Adipocyte (in vitro differentiated cells): Measurements from ENCODE around the gene ARHGDIB.

ENCODE experiments used
- DNase-seq: peaks from one replicate; pipeline ENCODE4 v3.0.0-alpha.2; 2015; ENCODE audit warnings: low read depth
- H3K27me3 ChIP-seq: replicated peaks from 2 replicates; pipeline ENCODE4 v1.7.0; 2013; ENCODE audit warnings: mild to moderate bottlenecking, low read length, moderate library complexity; ENCODE audit not compliant: control insufficient read depth, insufficient read depth
- H3K36me3 ChIP-seq: 2 replicates; pipeline ENCODE4 v1.7.0; 2013; ENCODE audit warnings: low read length, mild to moderate bottlenecking, moderate library complexity; ENCODE audit not compliant: control insufficient read depth, insufficient read depth, severe bottlenecking
- H3K4me1 ChIP-seq: 2 replicates; pipeline ENCODE4 v1.7.0; 2013; ENCODE audit warnings: mild to moderate bottlenecking, low read length, moderate library complexity; ENCODE audit not compliant: control insufficient read depth, insufficient read depth
- H3K4me3 ChIP-seq: 2 replicates; pipeline ENCODE4 v1.7.0; 2013; ENCODE audit warnings: mild to moderate bottlenecking, low read length, moderate library complexity
- H3K9ac ChIP-seq: 2 replicates; pipeline ENCODE4 v1.7.0; 2013; ENCODE audit warnings: mild to moderate bottlenecking, low read length, moderate library complexity
- H3K9me3 ChIP-seq: 2 replicates; pipeline ENCODE4 v1.7.0; 2013; ENCODE audit warnings: mild to moderate bottlenecking, low read length, moderate library complexity; ENCODE audit not compliant: control insufficient read depth

The ARHGDIB gene

DNA sequence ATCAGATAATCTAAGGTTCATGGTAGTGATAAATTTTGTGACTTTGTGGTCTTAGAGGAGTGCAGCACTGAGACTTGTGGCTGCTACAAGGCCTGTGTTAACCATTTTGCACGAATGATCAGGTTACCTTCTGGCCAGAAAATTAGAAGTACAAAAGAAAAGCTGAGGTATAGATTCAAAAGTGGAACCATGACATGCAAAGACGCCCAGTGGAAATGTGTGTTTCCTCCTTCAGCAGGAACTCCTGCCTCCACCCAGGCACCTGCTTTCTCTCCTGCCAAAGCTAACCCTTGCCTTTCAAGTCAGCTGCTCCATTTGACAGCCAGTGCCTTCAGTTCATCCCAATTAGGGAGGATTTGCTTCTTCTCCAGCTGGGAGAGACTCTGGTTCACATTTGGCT lies 21.6 kb upstream of the ARHGDIB start:
- H3K27me3 ChIP-seq, result no peaks in the 10 kb centered on the region
- peak overlapping the region; percentile 43 for H3K9ac ChIP-seq
- peaks cover 35% of the 10 kb centered on the region for H3K4me1 ChIP-seq
- peak overlapping the region; percentile 42 for H3K4me3 ChIP-seq
- DNase-seq, result no peak
- H3K9me3 ChIP-seq, result no peaks in the 10 kb centered on the region
- H3K36me3 ChIP-seq, result no peaks in the 10 kb centered on the region

GRCh38 chr12:14982562-14982961 lies 21.2 kb upstream of the ARHGDIB start:
- Histone ChIP-seq H3K4me1 (peaks cover 35% of the 10 kb centered on the region), H3K27me3 (no peaks in the 10 kb centered on the region), H3K9ac (peak overlapping the region; percentile 43), H3K36me3 (no peaks in the 10 kb centered on the region), H3K9me3 (no peaks in the 10 kb centered on the region), H3K4me3 (peak overlapping the region; percentile 42)
- peak; percentile 27 for DNase-seq

- no peaks in the 10 kb centered on the region for H3K9me3 ChIP-seq
- no peaks in the 10 kb centered on the region for H3K36me3 ChIP-seq
- peaks cover 41% of the 10 kb centered on the region for H3K4me1 ChIP-seq
- no peak overlapping the region for H3K4me3 ChIP-seq
- H3K9ac ChIP-seq, result no peak overlapping the region
- DNase-seq, result no peak
- H3K27me3 ChIP-seq, result no peaks in the 10 kb centered on the region
Measured at GRCh38 chr12:14981049-14981448, 19.6 kb upstream of the ARHGDIB start.

DNA sequence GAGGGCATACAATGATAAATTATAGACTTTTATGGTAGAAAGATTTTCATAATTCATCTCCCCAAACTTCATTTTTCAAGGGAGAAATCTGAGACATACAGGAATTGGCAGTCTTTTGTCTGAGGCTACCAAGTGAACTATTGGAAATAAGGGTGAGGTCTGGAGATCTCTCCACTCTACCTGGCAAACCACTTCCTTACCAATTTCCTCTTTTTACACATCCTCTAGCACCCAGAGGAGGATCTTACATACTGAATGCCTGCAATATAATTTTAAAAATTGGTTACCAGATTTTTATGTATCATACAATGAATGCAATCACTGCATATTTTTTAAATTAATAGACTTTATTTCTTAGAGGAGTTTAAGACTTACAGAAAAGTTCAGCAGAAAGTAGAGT lies 18.1 kb upstream of the ARHGDIB start:
- H3K4me3 ChIP-seq, result no peak overlapping the region
- peaks cover 31% of the 10 kb centered on the region for H3K4me1 ChIP-seq
- H3K27me3 ChIP-seq, result no peaks in the 10 kb centered on the region
- no peaks in the 10 kb centered on the region for H3K36me3 ChIP-seq
- no peak for DNase-seq
- H3K9ac ChIP-seq, result no peak overlapping the region
- H3K9me3 ChIP-seq, result no peaks in the 10 kb centered on the region

DNA sequence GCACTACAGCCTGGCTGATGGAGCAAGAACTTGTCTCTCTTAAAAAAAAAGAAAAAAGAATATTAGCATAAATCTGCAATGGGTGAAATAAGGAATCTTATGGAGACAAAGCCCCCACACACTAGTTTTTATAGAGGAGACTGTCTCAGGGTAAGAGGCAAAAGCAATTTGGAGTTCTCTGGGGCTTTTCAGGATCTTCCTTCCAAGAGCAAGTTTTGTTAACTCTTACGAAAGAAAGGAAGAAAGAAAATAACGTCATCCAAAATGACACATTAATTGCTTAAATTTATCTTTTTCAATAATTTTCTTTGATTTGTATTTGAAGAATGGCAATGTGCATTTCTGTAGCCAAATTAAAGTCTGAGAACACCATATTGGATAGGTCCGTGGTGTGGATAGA lies 15.3 kb upstream of the ARHGDIB start:
- Histone ChIP-seq H3K36me3 (no peaks in the 10 kb centered on the region), H3K4me3 (no peak overlapping the region), H3K9ac (no peak overlapping the region), H3K27me3 (no peaks in the 10 kb centered on the region), H3K4me1 (peaks cover 10% of the 10 kb centered on the region), H3K9me3 (no peaks in the 10 kb centered on the region)
- no peak for DNase-seq

GRCh38 chr12:14975457-14975856 lies 14.1 kb upstream of the ARHGDIB start:
- H3K27me3 ChIP-seq, result no peaks in the 10 kb centered on the region
- DNase-seq, result no peak

DNA sequence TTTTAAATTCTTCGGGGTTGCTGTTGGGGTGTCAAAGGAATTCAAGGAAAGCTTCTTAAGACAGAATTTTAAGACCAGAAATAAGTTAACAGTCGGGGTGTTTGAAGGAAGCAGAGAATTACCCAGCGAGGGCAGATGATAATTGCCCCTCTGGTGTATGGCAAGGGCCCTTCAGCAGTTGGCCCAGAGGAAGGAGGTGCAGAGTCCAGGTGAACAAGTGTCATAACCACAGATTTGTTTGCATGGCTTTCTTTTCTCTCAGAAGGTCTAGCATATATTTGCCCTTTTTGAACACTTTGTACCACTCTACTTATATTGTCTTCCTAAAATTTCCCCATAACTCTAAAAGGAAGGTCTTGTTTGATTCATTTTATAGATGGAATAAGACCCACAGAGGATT lies 13.2 kb upstream of the ARHGDIB start:
- H3K27me3 ChIP-seq, result no peaks in the 10 kb centered on the region
- no peaks in the 10 kb centered on the region for H3K9me3 ChIP-seq
- peaks cover 10% of the 10 kb centered on the region for H3K4me1 ChIP-seq
- no peak overlapping the region for H3K4me3 ChIP-seq
- no peak overlapping the region for H3K9ac ChIP-seq
- no peak for DNase-seq
- no peaks in the 10 kb centered on the region for H3K36me3 ChIP-seq

More at GRCh38 chr12:14975457-14975856, 14.1 kb upstream of the ARHGDIB start:
- Histone ChIP-seq H3K9ac (no peak overlapping the region), H3K36me3 (no peaks in the 10 kb centered on the region), H3K4me1 (peaks cover 10% of the 10 kb centered on the region), H3K9me3 (no peaks in the 10 kb centered on the region), H3K4me3 (no peak overlapping the region)

DNA sequence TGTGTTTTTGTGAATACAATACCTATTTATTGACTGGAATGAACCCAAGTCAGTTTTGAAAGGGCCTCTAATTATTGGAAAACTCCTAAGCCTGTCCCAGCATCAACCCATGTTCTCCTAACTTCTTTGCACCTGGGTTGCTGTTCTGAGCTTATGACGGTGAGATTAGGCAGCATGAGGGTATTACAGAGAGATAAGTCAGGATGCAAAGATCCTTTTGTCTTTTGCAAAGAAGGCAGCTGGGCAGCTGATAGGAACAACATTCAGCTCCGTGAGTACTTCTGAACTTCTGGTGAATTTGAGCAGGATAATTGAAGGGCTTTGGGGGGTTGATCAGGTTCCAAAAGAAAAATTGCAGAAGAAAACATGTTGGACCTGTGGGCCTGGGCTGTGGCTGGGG lies 11.4 kb upstream of the ARHGDIB start, which contains the start of gene PDE6H:
PDE6H (plus strand) TSS at position 227 of the 400 bp plus-strand sequence. CDS start 4,971 bp downstream, outside the sequence.
- DNase-seq, result no peak
- H3K4me3 ChIP-seq, result no peak within 1 kb of the TSS

DNA sequence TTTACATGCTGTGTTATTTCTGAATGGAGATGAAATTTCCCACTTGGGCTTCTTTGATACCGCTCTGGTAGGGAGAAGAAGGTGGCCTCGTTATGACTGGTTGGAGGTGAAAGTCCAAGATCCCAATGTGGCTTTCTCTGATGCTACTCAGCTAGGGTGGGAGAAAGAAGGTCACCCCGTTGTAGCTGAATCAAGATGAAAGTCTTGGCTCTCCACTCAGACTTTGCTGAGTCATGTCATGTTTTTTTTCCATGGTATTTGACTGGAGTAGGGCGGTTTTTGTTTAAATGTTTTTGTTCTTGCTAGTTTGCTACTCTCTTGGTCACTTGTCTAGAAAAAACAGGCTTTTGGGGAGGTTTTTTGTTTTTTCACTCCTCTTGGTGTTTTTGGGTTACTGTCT lies 9.1 kb upstream of the ARHGDIB start:
- Histone ChIP-seq H3K4me3 (no peak overlapping the region), H3K4me1 (peaks cover 3% of the 10 kb centered on the region), H3K9me3 (no peaks in the 10 kb centered on the region), H3K9ac (no peak overlapping the region), H3K36me3 (no peaks in the 10 kb centered on the region), H3K27me3 (no peaks in the 10 kb centered on the region)
- peak; percentile 14 for DNase-seq

More for the DNA sequence above, 11.4 kb upstream of the ARHGDIB start, which contains the start of gene PDE6H:
- no peaks in the 10 kb centered on the region for H3K27me3 ChIP-seq
- H3K4me1 ChIP-seq, result peaks cover 10% of the 10 kb centered on the region
- no peaks in the 10 kb centered on the region for H3K9me3 ChIP-seq
- no peaks in the 10 kb centered on the region for H3K36me3 ChIP-seq
- no peak within 1 kb of the TSS for H3K9ac ChIP-seq

GRCh38 chr12:14968478-14968877 lies 7.1 kb upstream of the ARHGDIB start:
- Histone ChIP-seq H3K9me3 (no peaks in the 10 kb centered on the region), H3K36me3 (no peaks in the 10 kb centered on the region), H3K4me1 (no peaks in the 10 kb centered on the region), H3K4me3 (no peak overlapping the region), H3K9ac (no peak overlapping the region), H3K27me3 (no peaks in the 10 kb centered on the region)
- no peak for DNase-seq

DNA sequence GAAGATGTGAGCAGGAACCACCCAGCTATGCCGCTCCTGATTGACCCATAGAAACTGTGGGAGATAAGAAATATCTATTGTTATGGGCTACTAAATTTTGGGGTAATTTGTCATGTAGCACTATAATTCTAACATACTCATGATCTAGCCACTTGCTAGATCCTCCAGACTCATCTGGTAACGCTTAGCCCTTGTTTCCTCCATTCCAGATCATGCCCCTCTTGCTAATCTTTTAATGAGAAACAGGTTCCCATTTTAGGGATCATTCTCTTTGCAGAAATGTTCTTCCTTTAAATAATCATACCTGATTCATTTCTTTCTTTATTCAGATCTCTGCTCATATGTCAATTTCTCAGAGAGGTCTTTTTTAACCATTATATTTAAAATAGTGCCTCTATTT lies 3.8 kb upstream of the ARHGDIB start:
- Histone ChIP-seq H3K4me1 (peaks cover 4% of the 10 kb centered on the region), H3K36me3 (no peaks in the 10 kb centered on the region), H3K9ac (no peak overlapping the region), H3K27me3 (no peaks in the 10 kb centered on the region), H3K4me3 (no peak overlapping the region), H3K9me3 (no peaks in the 10 kb centered on the region)
- no peak for DNase-seq

DNA sequence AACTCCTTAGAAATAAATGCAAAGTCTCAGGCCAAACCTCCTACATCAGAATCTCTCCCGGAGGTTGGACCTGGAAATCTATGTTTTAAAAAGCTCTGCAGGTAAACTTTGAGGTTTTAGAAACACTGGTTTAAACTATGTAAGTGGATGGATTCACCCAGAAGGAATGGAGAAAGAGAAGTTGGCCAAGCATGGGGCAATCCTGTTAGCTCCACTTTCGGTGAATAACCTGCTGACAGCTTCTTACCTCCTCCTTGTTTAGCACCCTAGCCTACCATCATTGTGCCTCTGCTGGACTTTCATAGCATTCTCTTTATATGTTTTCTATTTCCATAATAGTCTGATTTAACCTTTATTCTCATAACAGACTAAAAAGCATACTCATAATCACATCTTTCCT lies 3.0 kb upstream of the ARHGDIB start:
- no peaks in the 10 kb centered on the region for H3K27me3 ChIP-seq
- H3K9me3 ChIP-seq, result no peaks in the 10 kb centered on the region
- H3K9ac ChIP-seq, result no peak overlapping the region
- no peak for DNase-seq
- peaks cover 4% of the 10 kb centered on the region for H3K4me1 ChIP-seq
- H3K36me3 ChIP-seq, result no peaks in the 10 kb centered on the region
- H3K4me3 ChIP-seq, result no peak overlapping the region
